Measurements from ENCODE around the gene CFAP46.
"Not testable (repeated sequence)": the region's sequence is repeated elsewhere in the genome, so short reads cannot be mapped to it uniquely, and the experiment has no call there.

- not testable (repeated sequence) for TF ChIP-seq CTCF, EZH2, EZH2phosphoT487 (IDR thresholded peaks at IDR 0.05)
Measured at GRCh38 chr10:132956259-132956658, 13.9 kb upstream of the CFAP46 start.
